Neural cell (in vitro differentiated cells): ENCODE measurements around the gene ETV6. TPM values are rescaled to one million over a fixed set of nuclear protein-coding genes. Genes with fewer than 3 reads are reported as not detected.

ENCODE experiments used
- H2AFZ ChIP-seq: fragments of 200-600, 300-800 bp; sonication (generic), shearing (Covaris generic); 2 replicates; pipeline ENCODE4 v1.6.0; 2014; ENCODE audit warnings: low read depth, mild to moderate bottlenecking, antibody characterized with exemption, low read length, moderate library complexity
- H3F3A ChIP-seq: fragments of 200-600 bp; shearing (Covaris generic); 2 replicates; pipeline ENCODE4 v1.6.1; 2016; ENCODE audit warnings: mild to moderate bottlenecking, moderate library complexity, mixed read lengths, antibody characterized with exemption, low read length; ENCODE audit not compliant: insufficient read depth, poor library complexity, severe bottlenecking
- H3K27ac ChIP-seq: fragments of 200-600, 300-800 bp; sonication (generic), shearing (Covaris generic); 2 replicates; pipeline ENCODE4 v1.5.1; 2014; ENCODE audit warnings: mild to moderate bottlenecking, low read length, moderate library complexity
- H3K27me3 ChIP-seq: fragments of 300-800, 200-600 bp; sonication (generic), shearing (Covaris generic); 2 replicates; pipeline ENCODE4 v1.6.0; 2014; ENCODE audit warnings: mild to moderate bottlenecking, low read depth, low read length, moderate library complexity; ENCODE audit not compliant: insufficient read depth
- H3K36me3 ChIP-seq: fragments of 300-800, 200-600 bp; sonication (generic), shearing (Covaris generic); 2 replicates; pipeline ENCODE4 v1.5.1; 2014; ENCODE audit warnings: mild to moderate bottlenecking, antibody characterized with exemption, low read length, moderate library complexity; ENCODE audit not compliant: insufficient read depth
- H3K4me2 ChIP-seq: fragments of 300-800, 200-600 bp; sonication (generic), shearing (Covaris generic); 2 replicates; pipeline ENCODE4 v1.6.0; 2014; ENCODE audit warnings: mild to moderate bottlenecking, low read length
- H3K4me3 ChIP-seq: fragments of 300-800, 200-600 bp; sonication (generic), shearing (Covaris generic); 2 replicates; pipeline ENCODE4 v1.5.1; 2014; ENCODE audit warnings: mild to moderate bottlenecking, low read length, moderate library complexity
- H3K79me2 ChIP-seq: fragments of 200-600 bp; shearing (Covaris generic); replicated peaks from 2 replicates; pipeline ENCODE4 v1.6.0; 2014; ENCODE audit warnings: mild to moderate bottlenecking, low read length, moderate library complexity; ENCODE audit not compliant: insufficient read depth
- H3K9ac ChIP-seq: fragments of 300-800, 200-600 bp; sonication (generic), shearing (Covaris generic); 2 replicates; pipeline ENCODE4 v1.6.1; 2016; ENCODE audit warnings: mild to moderate bottlenecking, low read length, mixed read lengths
- H3K9me2 ChIP-seq: fragments of 200-600 bp; shearing (Covaris generic); 2 replicates; pipeline ENCODE4 v1.6.1; 2016; ENCODE audit warnings: mild to moderate bottlenecking, low read length, mixed read lengths; ENCODE audit not compliant: insufficient read depth
- H3K9me3 ChIP-seq: fragments of 200-600, 300-800 bp; sonication (generic), shearing (Covaris generic); 2 replicates; pipeline ENCODE4 v1.6.1; 2016; ENCODE audit warnings: mild to moderate bottlenecking, mixed run types, low read length, moderate library complexity, mixed read lengths
- H4K20me1 ChIP-seq: fragments of 200-600 bp; shearing (Covaris generic); 2 replicates; pipeline ENCODE4 v1.6.1; 2016; ENCODE audit warnings: mild to moderate bottlenecking, mixed run types; ENCODE audit not compliant: insufficient read depth
- EZH2 ChIP-seq: fragments of 200-600, 300-800 bp; shearing (Covaris generic), sonication (generic); IDR thresholded peaks from 2 replicates; pipeline ENCODE4 v1.6.1; 2014; ENCODE audit warnings: antibody characterized with exemption, low read length, borderline replicate concordance, mild to moderate bottlenecking; ENCODE audit not compliant: insufficient read depth, poor library complexity, severe bottlenecking
- MXI1 ChIP-seq: fragments of 450-650 bp; conservative IDR thresholded peaks from 2 replicates; pipeline ENCODE4 v1.6.1; 2014; ENCODE audit warnings: antibody characterized with exemption, mild to moderate bottlenecking; ENCODE audit not compliant: poor library complexity, severe bottlenecking
- POLR2AphosphoS5 ChIP-seq: IDR thresholded peaks from 2 replicates; pipeline ENCODE4 v1.6.1; 2012
- RAD21 ChIP-seq: fragments of 450-650 bp; conservative IDR thresholded peaks from 2 replicates; pipeline ENCODE4 v1.6.1; 2014; ENCODE audit warnings: antibody characterized with exemption, mild to moderate bottlenecking, moderate library complexity
- SMC3 ChIP-seq: fragments of 450-650 bp; conservative IDR thresholded peaks from 2 replicates; pipeline ENCODE4 v1.6.1; 2014; ENCODE audit warnings: antibody characterized with exemption, mild to moderate bottlenecking, moderate library complexity; ENCODE audit not compliant: poor library complexity
- TAF1 ChIP-seq: IDR thresholded peaks from 2 replicates; pipeline ENCODE4 v1.6.1; 2012; ENCODE audit warnings: low read depth
- polyA plus RNA-seq: library from polyadenylated mRNA; depleted of rRNA; stranded (reverse); fragments of >200 nt; gene quantifications from 2 replicates; pipeline ENCODE4 v1.2.3, GENCODE V29; 2014
- TF ChIP-seq, protein P1 (sequence below): IDR thresholded peaks from 2 replicates; pipeline ENCODE4 v1.6.1; 2012; ENCODE audit warnings: borderline replicate concordance
- TF ChIP-seq, protein P2 (sequence below): fragments of 450-650 bp; IDR thresholded peaks from 2 replicates; pipeline ENCODE4 v1.5.1; 2014; ENCODE audit warnings: antibody characterized with exemption, mild to moderate bottlenecking, moderate library complexity; ENCODE audit not compliant: poor library complexity, severe bottlenecking

ETV6 gene
- polyA plus RNA-seq, 1 donor from 2014 or later: 1.6 TPM

DNA sequence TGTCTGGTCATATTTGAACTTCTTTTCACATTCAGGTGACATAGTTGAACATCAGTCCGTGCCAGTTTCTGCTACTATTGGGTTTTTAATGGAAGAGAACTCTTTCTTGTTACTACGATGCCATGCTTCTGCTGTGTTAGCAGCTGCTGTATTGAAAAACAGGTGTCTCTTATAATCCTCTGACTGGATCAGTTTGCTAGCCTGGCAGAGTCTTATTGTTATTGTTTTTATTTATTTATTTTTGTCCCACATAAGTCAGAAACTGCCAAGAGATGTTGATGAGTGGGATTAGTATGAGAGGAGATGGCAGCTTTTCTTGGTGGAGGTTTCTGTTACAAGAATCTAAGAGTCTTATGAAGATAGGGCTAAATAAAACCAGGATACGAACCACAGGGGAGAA, 14.6 kb downstream of the ETV6 start:
- Histone ChIP-seq H3K79me2 (no peaks in the 10 kb centered on the region), H3K9ac (no peak overlapping the region), H3K4me3 (no peak overlapping the region), H4K20me1 (no peaks in the 10 kb centered on the region), H3K27me3 (no peaks in the 10 kb centered on the region), H3K36me3 (no peaks in the 10 kb centered on the region), H3F3A (no peaks in the 10 kb centered on the region), H2AFZ (no peak overlapping the region), H3K9me3 (no peaks in the 10 kb centered on the region), H3K9me2 (no peaks in the 10 kb centered on the region), H3K27ac (no peak overlapping the region), H3K4me2 (no peak overlapping the region)
- TF ChIP-seq SMC3 (no peak), POLR2AphosphoS5 (no peak), EZH2 (no peak), RAD21 (no peak)

DNA sequence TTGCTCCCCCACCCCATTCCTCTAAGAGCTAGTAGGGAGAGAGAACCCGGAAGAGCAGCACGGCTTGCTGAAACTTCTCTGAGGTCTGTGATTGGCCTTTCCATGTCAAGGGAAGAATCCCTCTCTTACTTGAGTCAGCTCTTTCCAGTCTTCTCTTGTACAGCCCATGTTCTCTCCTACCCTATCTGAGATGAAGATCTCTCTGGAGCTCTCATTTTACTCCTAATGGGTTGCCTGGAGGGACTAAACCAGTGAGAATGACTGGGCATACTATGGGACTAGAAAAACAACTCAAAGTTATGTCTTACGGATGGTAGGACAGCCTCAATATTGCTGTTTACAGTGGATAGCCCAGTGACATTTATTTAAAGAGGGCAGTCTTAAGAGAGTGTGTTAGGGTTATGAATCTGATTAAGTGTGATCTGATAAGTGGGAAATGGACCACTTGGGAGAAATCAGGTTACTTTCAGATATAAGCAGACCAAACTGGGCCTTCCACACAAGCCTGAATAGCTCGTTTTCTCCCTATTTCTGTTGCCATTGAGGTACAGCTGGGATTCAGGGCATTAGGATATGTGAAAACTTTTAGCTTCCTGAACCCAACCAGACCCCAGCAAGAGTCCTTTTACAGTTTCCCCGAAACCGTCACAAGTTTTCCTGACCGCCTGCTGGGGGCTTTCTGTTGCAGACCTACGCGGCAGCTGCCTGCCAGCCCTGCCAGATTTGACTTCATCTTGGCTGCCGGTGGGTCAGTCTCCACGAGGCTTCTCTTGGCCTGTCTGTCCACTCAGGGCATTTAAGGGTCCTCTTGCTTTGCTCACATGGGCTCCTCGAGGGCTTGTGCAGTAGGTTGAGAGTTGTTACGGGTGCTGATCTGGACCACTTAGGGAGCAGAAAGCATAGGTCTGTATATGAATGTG, 16.9 kb downstream of the ETV6 start:
- Histone ChIP-seq H3K9me2 (no peaks in the 10 kb centered on the region), H3K27me3 (no peaks in the 10 kb centered on the region), H2AFZ (no peak overlapping the region), H4K20me1 (no peaks in the 10 kb centered on the region), H3F3A (no peaks in the 10 kb centered on the region), H3K36me3 (no peaks in the 10 kb centered on the region), H3K9ac (no peak overlapping the region), H3K27ac (no peak overlapping the region), H3K4me3 (no peak overlapping the region), H3K79me2 (no peaks in the 10 kb centered on the region), H3K9me3 (no peaks in the 10 kb centered on the region), H3K4me2 (no peak overlapping the region)
- no peak for TF ChIP-seq TAF1
- no peak for TF ChIP-seq MXI1
- TF ChIP-seq POLR2AphosphoS5: no peak
- TF ChIP-seq, protein P1, sequence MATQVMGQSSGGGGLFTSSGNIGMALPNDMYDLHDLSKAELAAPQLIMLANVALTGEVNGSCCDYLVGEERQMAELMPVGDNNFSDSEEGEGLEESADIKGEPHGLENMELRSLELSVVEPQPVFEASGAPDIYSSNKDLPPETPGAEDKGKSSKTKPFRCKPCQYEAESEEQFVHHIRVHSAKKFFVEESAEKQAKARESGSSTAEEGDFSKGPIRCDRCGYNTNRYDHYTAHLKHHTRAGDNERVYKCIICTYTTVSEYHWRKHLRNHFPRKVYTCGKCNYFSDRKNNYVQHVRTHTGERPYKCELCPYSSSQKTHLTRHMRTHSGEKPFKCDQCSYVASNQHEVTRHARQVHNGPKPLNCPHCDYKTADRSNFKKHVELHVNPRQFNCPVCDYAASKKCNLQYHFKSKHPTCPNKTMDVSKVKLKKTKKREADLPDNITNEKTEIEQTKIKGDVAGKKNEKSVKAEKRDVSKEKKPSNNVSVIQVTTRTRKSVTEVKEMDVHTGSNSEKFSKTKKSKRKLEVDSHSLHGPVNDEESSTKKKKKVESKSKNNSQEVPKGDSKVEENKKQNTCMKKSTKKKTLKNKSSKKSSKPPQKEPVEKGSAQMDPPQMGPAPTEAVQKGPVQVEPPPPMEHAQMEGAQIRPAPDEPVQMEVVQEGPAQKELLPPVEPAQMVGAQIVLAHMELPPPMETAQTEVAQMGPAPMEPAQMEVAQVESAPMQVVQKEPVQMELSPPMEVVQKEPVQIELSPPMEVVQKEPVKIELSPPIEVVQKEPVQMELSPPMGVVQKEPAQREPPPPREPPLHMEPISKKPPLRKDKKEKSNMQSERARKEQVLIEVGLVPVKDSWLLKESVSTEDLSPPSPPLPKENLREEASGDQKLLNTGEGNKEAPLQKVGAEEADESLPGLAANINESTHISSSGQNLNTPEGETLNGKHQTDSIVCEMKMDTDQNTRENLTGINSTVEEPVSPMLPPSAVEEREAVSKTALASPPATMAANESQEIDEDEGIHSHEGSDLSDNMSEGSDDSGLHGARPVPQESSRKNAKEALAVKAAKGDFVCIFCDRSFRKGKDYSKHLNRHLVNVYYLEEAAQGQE: no peak
- TF ChIP-seq EZH2: no peak
- TF ChIP-seq, protein P2, sequence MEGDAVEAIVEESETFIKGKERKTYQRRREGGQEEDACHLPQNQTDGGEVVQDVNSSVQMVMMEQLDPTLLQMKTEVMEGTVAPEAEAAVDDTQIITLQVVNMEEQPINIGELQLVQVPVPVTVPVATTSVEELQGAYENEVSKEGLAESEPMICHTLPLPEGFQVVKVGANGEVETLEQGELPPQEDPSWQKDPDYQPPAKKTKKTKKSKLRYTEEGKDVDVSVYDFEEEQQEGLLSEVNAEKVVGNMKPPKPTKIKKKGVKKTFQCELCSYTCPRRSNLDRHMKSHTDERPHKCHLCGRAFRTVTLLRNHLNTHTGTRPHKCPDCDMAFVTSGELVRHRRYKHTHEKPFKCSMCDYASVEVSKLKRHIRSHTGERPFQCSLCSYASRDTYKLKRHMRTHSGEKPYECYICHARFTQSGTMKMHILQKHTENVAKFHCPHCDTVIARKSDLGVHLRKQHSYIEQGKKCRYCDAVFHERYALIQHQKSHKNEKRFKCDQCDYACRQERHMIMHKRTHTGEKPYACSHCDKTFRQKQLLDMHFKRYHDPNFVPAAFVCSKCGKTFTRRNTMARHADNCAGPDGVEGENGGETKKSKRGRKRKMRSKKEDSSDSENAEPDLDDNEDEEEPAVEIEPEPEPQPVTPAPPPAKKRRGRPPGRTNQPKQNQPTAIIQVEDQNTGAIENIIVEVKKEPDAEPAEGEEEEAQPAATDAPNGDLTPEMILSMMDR: no peak
